ENCODE measurements around the gene PXYLP1. TPM values are rescaled to one million over a fixed set of nuclear protein-coding genes. Genes with fewer than 3 reads are reported as not detected.
A peak's percentile ranks its signal among the peaks of the same experiment; 100 is the strongest.

PXYLP1 gene, protein sequence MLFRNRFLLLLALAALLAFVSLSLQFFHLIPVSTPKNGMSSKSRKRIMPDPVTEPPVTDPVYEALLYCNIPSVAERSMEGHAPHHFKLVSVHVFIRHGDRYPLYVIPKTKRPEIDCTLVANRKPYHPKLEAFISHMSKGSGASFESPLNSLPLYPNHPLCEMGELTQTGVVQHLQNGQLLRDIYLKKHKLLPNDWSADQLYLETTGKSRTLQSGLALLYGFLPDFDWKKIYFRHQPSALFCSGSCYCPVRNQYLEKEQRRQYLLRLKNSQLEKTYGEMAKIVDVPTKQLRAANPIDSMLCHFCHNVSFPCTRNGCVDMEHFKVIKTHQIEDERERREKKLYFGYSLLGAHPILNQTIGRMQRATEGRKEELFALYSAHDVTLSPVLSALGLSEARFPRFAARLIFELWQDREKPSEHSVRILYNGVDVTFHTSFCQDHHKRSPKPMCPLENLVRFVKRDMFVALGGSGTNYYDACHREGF
- total RNA-seq, result 10 to 100 TPM in 2 of 4 donors, 1 to 10 TPM in 2; 5.5 to 16.2 (median 9.8) TPM

GRCh38 chr3:141231101-141231951 lies at the start of gene PXYLP1:
PXYLP1 (plus strand) TSS chr3:141231825; CDS start chr3:141260176, 28,351 bp downstream.
- DNase-seq (ENCODE audit: low spot score) (peak; percentile 71), ATAC-seq (ENCODE audit: low FRiP score) (peak; percentile 98)
- TF ChIP-seq, protein P1, sequence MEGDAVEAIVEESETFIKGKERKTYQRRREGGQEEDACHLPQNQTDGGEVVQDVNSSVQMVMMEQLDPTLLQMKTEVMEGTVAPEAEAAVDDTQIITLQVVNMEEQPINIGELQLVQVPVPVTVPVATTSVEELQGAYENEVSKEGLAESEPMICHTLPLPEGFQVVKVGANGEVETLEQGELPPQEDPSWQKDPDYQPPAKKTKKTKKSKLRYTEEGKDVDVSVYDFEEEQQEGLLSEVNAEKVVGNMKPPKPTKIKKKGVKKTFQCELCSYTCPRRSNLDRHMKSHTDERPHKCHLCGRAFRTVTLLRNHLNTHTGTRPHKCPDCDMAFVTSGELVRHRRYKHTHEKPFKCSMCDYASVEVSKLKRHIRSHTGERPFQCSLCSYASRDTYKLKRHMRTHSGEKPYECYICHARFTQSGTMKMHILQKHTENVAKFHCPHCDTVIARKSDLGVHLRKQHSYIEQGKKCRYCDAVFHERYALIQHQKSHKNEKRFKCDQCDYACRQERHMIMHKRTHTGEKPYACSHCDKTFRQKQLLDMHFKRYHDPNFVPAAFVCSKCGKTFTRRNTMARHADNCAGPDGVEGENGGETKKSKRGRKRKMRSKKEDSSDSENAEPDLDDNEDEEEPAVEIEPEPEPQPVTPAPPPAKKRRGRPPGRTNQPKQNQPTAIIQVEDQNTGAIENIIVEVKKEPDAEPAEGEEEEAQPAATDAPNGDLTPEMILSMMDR (IDR thresholded peaks at IDR 0.05), result peak in 1 of 3 donors; percentile 59

DNA sequence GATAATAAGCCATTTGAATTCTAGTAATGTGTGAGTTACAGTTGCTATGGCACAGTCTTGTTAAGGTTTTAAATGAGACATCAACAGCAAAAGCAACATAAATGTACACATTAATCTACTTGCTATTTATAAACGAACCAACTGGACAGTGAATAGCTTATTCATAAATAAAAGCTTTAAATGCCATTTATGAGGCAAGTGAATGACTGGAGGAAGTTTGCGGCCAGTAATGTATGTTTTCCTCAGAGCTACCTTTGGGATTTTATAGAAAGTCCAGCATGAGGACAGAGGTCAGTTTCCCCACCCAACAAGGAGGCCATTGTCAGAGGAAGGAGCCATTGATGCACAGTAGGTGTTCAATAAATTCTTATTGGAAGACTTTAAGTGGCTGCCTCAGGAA lies 48.0 kb upstream of the PXYLP1 start:
- ATAC-seq (ENCODE audit: low FRiP score), result no peak
- TF ChIP-seq, protein P1 (IDR thresholded peaks at IDR 0.05), result no peak
- no peak for DNase-seq (ENCODE audit: low spot score)

DNA sequence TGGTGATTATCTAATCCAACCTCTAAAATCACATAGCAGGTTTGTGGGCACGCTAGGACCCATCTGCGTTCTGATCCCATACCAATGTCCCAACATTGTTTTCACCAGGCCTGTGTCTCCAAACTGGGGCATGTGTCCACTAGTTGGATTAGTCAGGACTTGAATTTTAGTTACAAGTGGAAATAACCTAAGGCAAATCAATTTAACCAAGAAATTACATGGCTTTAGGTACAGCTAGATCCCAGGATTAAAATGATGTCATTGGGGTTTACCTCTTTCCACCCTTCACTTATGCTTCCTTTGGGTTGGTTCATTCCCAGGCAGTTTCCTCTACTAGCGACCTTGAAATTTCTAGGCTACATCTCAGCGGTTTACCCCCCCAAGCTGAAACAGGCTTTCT lies 47.2 kb upstream of the PXYLP1 start:
- TF ChIP-seq, protein P1 (IDR thresholded peaks at IDR 0.05), result no peak
- DNase-seq (ENCODE audit: low spot score) (no peak), ATAC-seq (ENCODE audit: low FRiP score) (no peak)

DNA sequence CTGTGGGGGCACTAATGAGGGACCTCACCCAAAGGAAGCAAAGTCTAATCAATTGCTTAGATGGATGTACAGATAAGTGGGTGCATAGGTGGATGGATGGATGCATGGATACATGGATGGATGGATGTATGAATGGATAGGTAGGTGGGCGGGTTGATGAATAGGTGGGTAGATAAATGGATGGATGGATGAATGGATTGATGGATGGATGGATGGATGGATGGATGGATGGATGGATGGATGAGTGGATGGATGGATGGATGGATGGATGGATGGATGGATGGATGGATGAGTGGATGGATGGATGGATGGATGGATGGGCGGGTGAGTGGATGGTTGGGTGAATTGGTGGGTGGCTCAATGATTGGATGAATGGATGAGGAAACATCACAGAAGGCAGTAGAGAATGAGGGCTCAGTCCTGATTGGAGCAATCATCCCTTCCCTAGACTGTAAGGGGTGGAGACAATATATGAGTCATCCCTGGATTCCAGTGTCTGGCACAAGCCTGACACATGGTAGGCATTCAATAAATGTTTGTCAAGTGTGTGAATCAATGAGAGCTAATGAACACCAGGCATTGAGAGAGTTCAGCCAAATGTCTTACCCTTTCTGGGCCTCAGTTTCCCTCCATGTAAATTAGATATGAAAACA lies 40.4 kb upstream of the PXYLP1 start:
- TF ChIP-seq, protein P1 (IDR thresholded peaks at IDR 0.05), result no peak
- no peak for ATAC-seq (ENCODE audit: low FRiP score)

DNA sequence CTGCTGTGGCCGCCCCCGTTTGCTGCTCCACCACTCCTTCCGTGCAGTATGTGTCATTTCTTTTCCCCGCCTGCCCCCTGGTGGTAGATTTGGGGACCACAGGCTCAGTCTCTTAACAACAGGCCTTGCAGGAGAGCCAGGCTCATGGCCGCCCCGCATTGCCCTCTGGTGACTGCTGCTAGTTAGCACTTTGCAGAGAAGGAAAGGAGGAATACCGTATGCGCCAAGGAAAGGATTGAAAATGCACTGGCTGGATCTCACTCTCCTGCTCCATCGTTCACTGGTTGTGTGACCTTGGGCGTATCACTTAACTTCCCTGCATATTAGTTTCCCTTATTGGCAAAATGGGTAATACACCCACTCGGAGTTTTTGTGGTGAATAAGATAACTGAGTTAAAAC lies 39.3 kb upstream of the PXYLP1 start:
- peak; percentile 100 for DNase-seq (ENCODE audit: low spot score)
- TF ChIP-seq, protein P1 (IDR thresholded peaks at IDR 0.05), result peak in 2 of 3 donors; percentile 76 to 97
- peak; percentile 95 for ATAC-seq (ENCODE audit: low FRiP score)

More for the DNA sequence above, 40.4 kb upstream of the PXYLP1 start:
- DNase-seq (ENCODE audit: low spot score), result no peak

DNA sequence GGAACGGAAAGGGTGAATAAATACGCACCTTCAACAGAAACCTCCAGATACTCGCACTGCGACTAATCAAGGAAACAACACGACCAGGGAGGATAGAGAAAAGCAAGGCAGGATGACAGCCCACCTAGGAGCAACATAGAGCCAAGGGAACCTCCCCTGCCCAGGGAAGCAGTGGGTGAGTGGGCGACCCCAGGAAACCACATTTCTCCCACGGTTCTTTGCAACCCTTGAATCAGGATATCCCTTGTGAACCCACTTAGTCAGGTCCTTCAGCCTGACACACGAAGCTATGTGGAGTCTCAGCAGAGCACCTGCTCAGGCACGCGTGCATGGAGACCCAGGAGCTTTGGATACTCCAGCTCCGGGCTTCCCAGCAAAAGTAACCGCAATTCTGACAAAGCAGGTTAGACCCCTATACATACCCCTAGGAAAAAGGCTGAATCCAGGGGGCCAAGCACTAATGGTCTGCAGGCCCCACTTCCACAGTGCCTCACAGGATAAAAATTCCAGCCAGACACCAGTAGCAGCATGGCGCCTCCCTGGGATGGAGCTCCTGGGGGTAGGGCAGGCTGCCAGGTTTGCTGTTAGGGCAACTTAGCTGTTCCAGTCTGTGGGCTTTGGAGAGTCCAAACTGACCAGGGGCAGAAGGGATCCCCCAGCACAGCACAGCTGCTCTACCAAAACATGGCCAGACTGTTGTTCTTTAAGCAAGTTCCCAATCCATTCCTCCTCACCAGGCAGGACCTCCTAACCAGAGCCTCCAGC lies 38.4 kb upstream of the PXYLP1 start:
- TF ChIP-seq, protein P1 (IDR thresholded peaks at IDR 0.05), result no peak
- no peak for DNase-seq (ENCODE audit: low spot score)
- no peak for ATAC-seq (ENCODE audit: low FRiP score)

All from omental fat pad (tissue), 4 donors.